ENCODE results near the gene KCTD17.

The KCTD17 gene

GRCh38 chr22:37092997-37093396, 41.5 kb downstream of the KCTD17 start:
- Histone ChIP-seq H3K27me3 (replicated peaks in 2 of 5; ENCODE audit: control insufficient read depth in 4 of 5, insufficient read depth in 5 of 5, low read length in 4 of 5) (peaks cover 0 to 31% (median 4%) of the 10 kb centered on the region in 5 experiments), H3K9me3 (ENCODE audit: control extremely low read depth in 1 of 5, control insufficient read depth in 4 of 5, insufficient read depth in 2 of 5, low read depth in 1 of 5, low read length in 4 of 5) (no peaks in the 10 kb centered on the region), H3K4me3 (ENCODE audit: control insufficient read depth in 1 of 7, extremely low read depth in 1 of 7, insufficient read depth in 4 of 7, low read depth in 2 of 7, low read length in 6 of 7) (no peak overlapping the region), H3K36me3 (ENCODE audit: control insufficient read depth in 4 of 4, insufficient read depth in 4 of 4, low read length in 3 of 4) (no peaks in the 10 kb centered on the region), H3K27ac (ENCODE audit: insufficient read depth in 1 of 2, low read depth in 1 of 2, low read length in 2 of 2, poor library complexity in 1 of 2, severe bottlenecking in 2 of 2) (no peak overlapping the region), H3K4me1 (ENCODE audit: control extremely low read depth in 1 of 4, control insufficient read depth in 4 of 4, insufficient read depth in 4 of 4, low read length in 3 of 4) (no peaks in the 10 kb centered on the region)
- CTCF ChIA-PET = interaction anchor here (1.1 kb wide), 1 partner anchor 13 kb away, joined by 3 read pairs; no protein-coding TSS in a partner anchor
- WGBS (ENCODE audit: insufficient coverage) = 79% methylated on average over 5 of the region's 6 CpGs
- POLR2A ChIA-PET = no interaction called here
- no peak for DNase-seq

GRCh38 chr22:37094239-37094638, 42.7 kb downstream of the KCTD17 start:
- no CpG with 5 or more reads among the region's 1 CpG for WGBS (ENCODE audit: insufficient coverage)
- ChIA-PET CTCF (interaction anchor here (0.8 kb wide), 1 partner anchor 10 kb away, joined by 4 read pairs; no protein-coding TSS in a partner anchor), POLR2A (no interaction called here)
- Histone ChIP-seq H3K36me3 (ENCODE audit: control insufficient read depth in 4 of 4, insufficient read depth in 4 of 4, low read length in 3 of 4) (no peaks in the 10 kb centered on the region), H3K27ac (ENCODE audit: insufficient read depth in 1 of 2, low read depth in 1 of 2, low read length in 2 of 2, poor library complexity in 1 of 2, severe bottlenecking in 2 of 2) (no peak overlapping the region), H3K4me1 (ENCODE audit: control extremely low read depth in 1 of 4, control insufficient read depth in 4 of 4, insufficient read depth in 4 of 4, low read length in 3 of 4) (no peaks in the 10 kb centered on the region), H3K9me3 (ENCODE audit: control extremely low read depth in 1 of 5, control insufficient read depth in 4 of 5, insufficient read depth in 2 of 5, low read depth in 1 of 5, low read length in 4 of 5) (no peaks in the 10 kb centered on the region), H3K27me3 (replicated peaks in 2 of 5; ENCODE audit: control insufficient read depth in 4 of 5, insufficient read depth in 5 of 5, low read length in 4 of 5) (peaks cover 0 to 39% (median 5%) of the 10 kb centered on the region in 5 experiments), H3K4me3 (ENCODE audit: control insufficient read depth in 1 of 7, extremely low read depth in 1 of 7, insufficient read depth in 4 of 7, low read depth in 2 of 7, low read length in 6 of 7) (no peak overlapping the region)
- DNase-seq = no peak

- no peak overlapping the region for H3K27ac ChIP-seq (ENCODE audit: insufficient read depth in 1 of 2, low read depth in 1 of 2, low read length in 2 of 2, poor library complexity in 1 of 2, severe bottlenecking in 2 of 2)
- peaks cover 0 to 39% (median 5%) of the 10 kb centered on the region in 5 experiments for H3K27me3 ChIP-seq (replicated peaks in 2 of 5; ENCODE audit: control insufficient read depth in 4 of 5, insufficient read depth in 5 of 5, low read length in 4 of 5)
- POLR2A ChIA-PET = no interaction called here
- no peak for DNase-seq
- CTCF ChIA-PET = interaction anchor here (1.0 kb wide), 1 partner anchor 25 kb away, joined by 4 read pairs; no protein-coding TSS in a partner anchor
- no peaks in the 10 kb centered on the region for H3K9me3 ChIP-seq (ENCODE audit: control extremely low read depth in 1 of 5, control insufficient read depth in 4 of 5, insufficient read depth in 2 of 5, low read depth in 1 of 5, low read length in 4 of 5)
- WGBS (ENCODE audit: insufficient coverage) = 85% methylated on average over 11 of the region's 11 CpGs
- H3K4me3 ChIP-seq (ENCODE audit: control insufficient read depth in 1 of 7, extremely low read depth in 1 of 7, insufficient read depth in 4 of 7, low read depth in 2 of 7, low read length in 6 of 7) = no peak overlapping the region
- H3K4me1 ChIP-seq (ENCODE audit: control extremely low read depth in 1 of 4, control insufficient read depth in 4 of 4, insufficient read depth in 4 of 4, low read length in 3 of 4) = no peaks in the 10 kb centered on the region
- H3K36me3 ChIP-seq (ENCODE audit: control insufficient read depth in 4 of 4, insufficient read depth in 4 of 4, low read length in 3 of 4) = no peaks in the 10 kb centered on the region
Observed at GRCh38 chr22:37095113-37095512, 43.6 kb downstream of the KCTD17 start.

- ChIA-PET CTCF (interaction anchor here (0.9 to 1.0 kb wide), 2 partner anchors 10 to 100 kb away, joined by 3 read pairs; no protein-coding TSS in a partner anchor), POLR2A (no interaction called here)
- Histone ChIP-seq H3K4me3 (ENCODE audit: control insufficient read depth in 1 of 7, extremely low read depth in 1 of 7, insufficient read depth in 4 of 7, low read depth in 2 of 7, low read length in 6 of 7) (no peak overlapping the region), H3K27me3 (replicated peaks in 2 of 5; ENCODE audit: control insufficient read depth in 4 of 5, insufficient read depth in 5 of 5, low read length in 4 of 5) (peaks cover 0 to 39% (median 5%) of the 10 kb centered on the region in 5 experiments), H3K4me1 (ENCODE audit: control extremely low read depth in 1 of 4, control insufficient read depth in 4 of 4, insufficient read depth in 4 of 4, low read length in 3 of 4) (no peaks in the 10 kb centered on the region), H3K36me3 (ENCODE audit: control insufficient read depth in 4 of 4, insufficient read depth in 4 of 4, low read length in 3 of 4) (no peaks in the 10 kb centered on the region), H3K9me3 (ENCODE audit: control extremely low read depth in 1 of 5, control insufficient read depth in 4 of 5, insufficient read depth in 2 of 5, low read depth in 1 of 5, low read length in 4 of 5) (no peaks in the 10 kb centered on the region), H3K27ac (ENCODE audit: insufficient read depth in 1 of 2, low read depth in 1 of 2, low read length in 2 of 2, poor library complexity in 1 of 2, severe bottlenecking in 2 of 2) (no peak overlapping the region)
- 71% methylated on average over 13 of the region's 13 CpGs for WGBS (ENCODE audit: insufficient coverage)
- DNase-seq = no peak
Observed at GRCh38 chr22:37097346-37097745, 45.8 kb downstream of the KCTD17 start.

- Histone ChIP-seq H3K4me1 (ENCODE audit: control extremely low read depth in 1 of 4, control insufficient read depth in 4 of 4, insufficient read depth in 4 of 4, low read length in 3 of 4) (no peaks in the 10 kb centered on the region), H3K9me3 (ENCODE audit: control extremely low read depth in 1 of 5, control insufficient read depth in 4 of 5, insufficient read depth in 2 of 5, low read depth in 1 of 5, low read length in 4 of 5) (no peaks in the 10 kb centered on the region), H3K4me3 (ENCODE audit: control insufficient read depth in 1 of 7, extremely low read depth in 1 of 7, insufficient read depth in 4 of 7, low read depth in 2 of 7, low read length in 6 of 7) (no peak overlapping the region), H3K27me3 (replicated peaks in 2 of 5; ENCODE audit: control insufficient read depth in 4 of 5, insufficient read depth in 5 of 5, low read length in 4 of 5) (peaks cover 0 to 39% (median 7%) of the 10 kb centered on the region in 5 experiments), H3K27ac (ENCODE audit: insufficient read depth in 1 of 2, low read depth in 1 of 2, low read length in 2 of 2, poor library complexity in 1 of 2, severe bottlenecking in 2 of 2) (no peak overlapping the region), H3K36me3 (ENCODE audit: control insufficient read depth in 4 of 4, insufficient read depth in 4 of 4, low read length in 3 of 4) (no peaks in the 10 kb centered on the region)
- 47% methylated on average over 9 of the region's 10 CpGs for WGBS (ENCODE audit: insufficient coverage)
- CTCF ChIA-PET = interaction anchor here (0.7 to 1.7 kb wide), 3 partner anchors 9 to 92 kb away, joined by 3 to 5 read pairs (median 3); no protein-coding TSS in a partner anchor
- POLR2A ChIA-PET = no interaction called here
- DNase-seq = peak; percentile 19 to 47 (median 32)
Observed at GRCh38 chr22:37098976-37099591, 47.5 kb downstream of the KCTD17 start.

GRCh38 chr22:37100589-37101127, 49.1 kb downstream of the KCTD17 start:
- Histone ChIP-seq H3K4me3 (ENCODE audit: control insufficient read depth in 1 of 7, extremely low read depth in 1 of 7, insufficient read depth in 4 of 7, low read depth in 2 of 7, low read length in 6 of 7) (no peak overlapping the region), H3K36me3 (ENCODE audit: control insufficient read depth in 4 of 4, insufficient read depth in 4 of 4, low read length in 3 of 4) (no peaks in the 10 kb centered on the region), H3K27me3 (replicated peaks in 2 of 5; ENCODE audit: control insufficient read depth in 4 of 5, insufficient read depth in 5 of 5, low read length in 4 of 5) (peaks cover 0 to 29% (median 7%) of the 10 kb centered on the region in 5 experiments), H3K9me3 (ENCODE audit: control extremely low read depth in 1 of 5, control insufficient read depth in 4 of 5, insufficient read depth in 2 of 5, low read depth in 1 of 5, low read length in 4 of 5) (no peaks in the 10 kb centered on the region), H3K4me1 (ENCODE audit: control extremely low read depth in 1 of 4, control insufficient read depth in 4 of 4, insufficient read depth in 4 of 4, low read length in 3 of 4) (no peaks in the 10 kb centered on the region), H3K27ac (ENCODE audit: insufficient read depth in 1 of 2, low read depth in 1 of 2, low read length in 2 of 2, poor library complexity in 1 of 2, severe bottlenecking in 2 of 2) (no peak overlapping the region)
- 93% methylated on average over 8 of the region's 8 CpGs for WGBS (ENCODE audit: insufficient coverage)
- POLR2A ChIA-PET = no interaction called here
- CTCF ChIA-PET = interaction anchor here (1.0 to 1.7 kb wide), 3 partner anchors 11 to 21 kb away, joined by 3 to 5 read pairs (median 3); no protein-coding TSS in a partner anchor
- DNase-seq = no peak
